ENCODE results near the gene PPT1.

Gene PPT1

DNA sequence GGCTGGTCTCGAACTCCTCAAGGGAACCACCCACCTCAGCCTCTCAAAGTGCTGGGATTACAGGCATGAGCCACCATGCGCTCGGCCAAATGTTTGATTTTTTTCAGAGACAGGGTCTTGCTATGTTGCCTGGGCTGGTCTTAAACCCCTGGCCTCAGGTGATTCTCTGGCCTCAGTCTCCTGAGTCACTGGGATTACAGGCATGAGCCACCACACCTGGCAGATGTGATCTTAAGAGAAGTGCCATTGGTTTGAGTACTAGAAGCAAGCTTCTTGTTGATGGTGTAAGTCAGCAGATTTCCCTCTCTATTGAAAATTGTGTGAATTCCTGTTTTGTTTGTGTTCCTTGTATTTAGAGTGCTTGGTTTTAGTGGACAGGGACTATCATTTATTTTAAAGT lies 51.3 kb downstream of the PPT1 start:
- CTCF ChIA-PET = interaction anchor here (1.2 kb wide), 1 partner anchor 14 kb away, joined by 5 read pairs; no protein-coding TSS in a partner anchor

DNA sequence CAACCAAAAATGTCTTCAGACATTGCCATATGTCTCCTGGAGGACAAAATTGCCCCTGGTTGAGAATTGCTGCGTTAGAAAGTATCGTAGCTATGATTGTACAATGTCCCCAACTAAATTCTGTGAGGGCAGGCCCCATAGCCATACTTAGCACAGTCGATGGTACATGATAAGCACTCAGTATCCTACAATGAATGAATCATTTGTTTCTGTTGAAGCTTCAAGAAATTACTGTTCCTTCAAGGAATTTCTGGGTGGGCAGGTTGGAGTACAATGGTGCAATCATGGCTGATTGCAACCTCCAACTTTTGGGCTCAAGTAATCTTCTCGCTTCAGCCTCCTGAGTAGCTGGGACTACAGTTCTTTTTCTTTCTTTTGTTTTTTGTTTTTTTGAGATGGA lies 51.9 kb downstream of the PPT1 start:
- POLR2A ChIA-PET = interaction anchor here (0.7 kb wide), 1 partner anchor 118 kb away, joined by 3 read pairs; no protein-coding TSS in a partner anchor
- H3K9me3 ChIP-seq (ENCODE audit: control insufficient read depth, insufficient read depth, low read depth, low read length) = no peaks in the 10 kb centered on the region
- TF ChIP-seq ZNF645 (tag by site-specific recombination; IDR thresholded peaks at IDR 0.05) = no peak
- no peak for TF ChIP-seq HOXC10 (CRISPR knock-in tag; IDR thresholded peaks at IDR 0.05)
- TF ChIP-seq ZNF843 (tag by site-specific recombination; IDR thresholded peaks at IDR 0.05) = no peak
- no peak for TF ChIP-seq OVOL3 (tag by site-specific recombination; IDR thresholded peaks at IDR 0.05)
- no peak for TF ChIP-seq ZNF677 (tag by site-specific recombination; IDR thresholded peaks at IDR 0.05)
- TF ChIP-seq, protein P1, sequence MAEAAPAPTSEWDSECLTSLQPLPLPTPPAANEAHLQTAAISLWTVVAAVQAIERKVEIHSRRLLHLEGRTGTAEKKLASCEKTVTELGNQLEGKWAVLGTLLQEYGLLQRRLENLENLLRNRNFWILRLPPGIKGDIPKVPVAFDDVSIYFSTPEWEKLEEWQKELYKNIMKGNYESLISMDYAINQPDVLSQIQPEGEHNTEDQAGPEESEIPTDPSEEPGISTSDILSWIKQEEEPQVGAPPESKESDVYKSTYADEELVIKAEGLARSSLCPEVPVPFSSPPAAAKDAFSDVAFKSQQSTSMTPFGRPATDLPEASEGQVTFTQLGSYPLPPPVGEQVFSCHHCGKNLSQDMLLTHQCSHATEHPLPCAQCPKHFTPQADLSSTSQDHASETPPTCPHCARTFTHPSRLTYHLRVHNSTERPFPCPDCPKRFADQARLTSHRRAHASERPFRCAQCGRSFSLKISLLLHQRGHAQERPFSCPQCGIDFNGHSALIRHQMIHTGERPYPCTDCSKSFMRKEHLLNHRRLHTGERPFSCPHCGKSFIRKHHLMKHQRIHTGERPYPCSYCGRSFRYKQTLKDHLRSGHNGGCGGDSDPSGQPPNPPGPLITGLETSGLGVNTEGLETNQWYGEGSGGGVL (tag by site-specific recombination; IDR thresholded peaks at IDR 0.05) = no peak
- TF ChIP-seq ZNF302 (tag by site-specific recombination; IDR thresholded peaks at IDR 0.05; ENCODE audit: low read depth) = no peak
- TF ChIP-seq ZNF391 (tag by site-specific recombination; IDR thresholded peaks at IDR 0.05; ENCODE audit: borderline replicate concordance, low read depth) = no peak
- TF ChIP-seq ZNF623 (tag by site-specific recombination; IDR thresholded peaks at IDR 0.05) = no peak
- TF ChIP-seq SP3 (tag by site-specific recombination; IDR thresholded peaks at IDR 0.05) = no peak
- TF ChIP-seq, protein P2, sequence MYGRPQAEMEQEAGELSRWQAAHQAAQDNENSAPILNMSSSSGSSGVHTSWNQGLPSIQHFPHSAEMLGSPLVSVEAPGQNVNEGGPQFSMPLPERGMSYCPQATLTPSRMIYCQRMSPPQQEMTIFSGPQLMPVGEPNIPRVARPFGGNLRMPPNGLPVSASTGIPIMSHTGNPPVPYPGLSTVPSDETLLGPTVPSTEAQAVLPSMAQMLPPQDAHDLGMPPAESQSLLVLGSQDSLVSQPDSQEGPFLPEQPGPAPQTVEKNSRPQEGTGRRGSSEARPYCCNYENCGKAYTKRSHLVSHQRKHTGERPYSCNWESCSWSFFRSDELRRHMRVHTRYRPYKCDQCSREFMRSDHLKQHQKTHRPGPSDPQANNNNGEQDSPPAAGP (tag by site-specific recombination; IDR thresholded peaks at IDR 0.05) = no peak
- TF ChIP-seq HOXA7 (CRISPR knock-in tag; IDR thresholded peaks at IDR 0.05; ENCODE audit: borderline replicate concordance) = no peak
- no peak for TF ChIP-seq ZNF701 (tag by site-specific recombination; IDR thresholded peaks at IDR 0.05)
- TF ChIP-seq ZNF274 (IDR thresholded peaks at IDR 0.05; ENCODE audit: low read length) = no peak
- TF ChIP-seq ZNF274 (tag by site-specific recombination; IDR thresholded peaks at IDR 0.05; ENCODE audit: borderline replicate concordance) = no peak
- no peak overlapping the region for H3K27ac ChIP-seq (ENCODE audit: extremely low read depth, low read depth, low read length)
- CTCF ChIA-PET = interaction anchor here (1.2 kb wide), 1 partner anchor 13 kb away, joined by 5 read pairs; no protein-coding TSS in a partner anchor
- peaks cover 0 to 49% of the 10 kb centered on the region in 2 experiments for H3K36me3 ChIP-seq (ENCODE audit: control insufficient read depth in 2 of 2, insufficient read depth in 1 of 2, low read length in 2 of 2)
- H3K4me1 ChIP-seq (ENCODE audit: control insufficient read depth, insufficient read depth, low read length) = no peaks in the 10 kb centered on the region
- H3K4me3 ChIP-seq (ENCODE audit: low read depth, low read length) = no peak overlapping the region

More for the DNA sequence above, 51.3 kb downstream of the PPT1 start:
- Histone ChIP-seq H3K9me3 (ENCODE audit: control insufficient read depth, insufficient read depth, low read depth, low read length) (no peaks in the 10 kb centered on the region), H3K27ac (ENCODE audit: extremely low read depth, low read depth, low read length) (no peak overlapping the region), H3K4me1 (ENCODE audit: control insufficient read depth, insufficient read depth, low read length) (no peaks in the 10 kb centered on the region), H3K36me3 (ENCODE audit: control insufficient read depth in 2 of 2, insufficient read depth in 1 of 2, low read length in 2 of 2) (peaks cover 0 to 52% of the 10 kb centered on the region in 2 experiments), H3K4me3 (ENCODE audit: low read depth, low read length) (no peak overlapping the region)
- POLR2A ChIA-PET = interaction anchor here (0.7 kb wide), 1 partner anchor 119 kb away, joined by 3 read pairs; no protein-coding TSS in a partner anchor
- TF ChIP-seq REPIN1 (tag by site-specific recombination; IDR thresholded peaks at IDR 0.05; ENCODE audit: low read depth) (no peak), BCL11A (tag by site-specific recombination; IDR thresholded peaks at IDR 0.05; ENCODE audit: low read depth) (no peak), ZFP41 (tag by site-specific recombination; IDR thresholded peaks at IDR 0.05; ENCODE audit: borderline replicate concordance) (no peak), ZBTB1 (tag by site-specific recombination; IDR thresholded peaks at IDR 0.05) (no peak), ZNF677 (tag by site-specific recombination; IDR thresholded peaks at IDR 0.05) (no peak), ZNF248 (tag by site-specific recombination; IDR thresholded peaks at IDR 0.05) (no peak), ZNF610 (tag by site-specific recombination; IDR thresholded peaks at IDR 0.05; ENCODE audit: borderline replicate concordance) (no peak)
- TF ChIP-seq, protein P3, sequence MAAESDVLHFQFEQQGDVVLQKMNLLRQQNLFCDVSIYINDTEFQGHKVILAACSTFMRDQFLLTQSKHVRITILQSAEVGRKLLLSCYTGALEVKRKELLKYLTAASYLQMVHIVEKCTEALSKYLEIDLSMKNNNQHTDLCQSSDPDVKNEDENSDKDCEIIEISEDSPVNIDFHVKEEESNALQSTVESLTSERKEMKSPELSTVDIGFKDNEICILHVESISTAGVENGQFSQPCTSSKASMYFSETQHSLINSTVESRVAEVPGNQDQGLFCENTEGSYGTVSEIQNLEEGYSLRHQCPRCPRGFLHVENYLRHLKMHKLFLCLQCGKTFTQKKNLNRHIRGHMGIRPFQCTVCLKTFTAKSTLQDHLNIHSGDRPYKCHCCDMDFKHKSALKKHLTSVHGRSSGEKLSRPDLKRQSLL (tag by site-specific recombination; IDR thresholded peaks at IDR 0.05) = no peak
- TF ChIP-seq, protein P4, sequence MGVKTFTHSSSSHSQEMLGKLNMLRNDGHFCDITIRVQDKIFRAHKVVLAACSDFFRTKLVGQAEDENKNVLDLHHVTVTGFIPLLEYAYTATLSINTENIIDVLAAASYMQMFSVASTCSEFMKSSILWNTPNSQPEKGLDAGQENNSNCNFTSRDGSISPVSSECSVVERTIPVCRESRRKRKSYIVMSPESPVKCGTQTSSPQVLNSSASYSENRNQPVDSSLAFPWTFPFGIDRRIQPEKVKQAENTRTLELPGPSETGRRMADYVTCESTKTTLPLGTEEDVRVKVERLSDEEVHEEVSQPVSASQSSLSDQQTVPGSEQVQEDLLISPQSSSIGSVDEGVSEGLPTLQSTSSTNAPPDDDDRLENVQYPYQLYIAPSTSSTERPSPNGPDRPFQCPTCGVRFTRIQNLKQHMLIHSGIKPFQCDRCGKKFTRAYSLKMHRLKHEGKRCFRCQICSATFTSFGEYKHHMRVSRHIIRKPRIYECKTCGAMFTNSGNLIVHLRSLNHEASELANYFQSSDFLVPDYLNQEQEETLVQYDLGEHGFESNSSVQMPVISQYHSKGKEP (tag by site-specific recombination; IDR thresholded peaks at IDR 0.05) = no peak
